HG03378 (cell line): ENCODE measurements around the gene GNG12.

Experiments used
- ATAC-seq: cut with Tn5 transposase; IDR thresholded peaks from one replicate; pipeline ENCODE4 v1.9.1; 2021; ENCODE audit warnings: mild to moderate bottlenecking, moderate library complexity; ENCODE audit not compliant: unreplicated experiment

Gene GNG12

GRCh38 chr1:67832737-67833601 is at the start of gene GNG12:
GNG12 (minus strand) TSS chr1:67833467; CDS start chr1:67707686, 125,781 bp downstream.
- no peak for ATAC-seq

- no peak for ATAC-seq
Measured at GRCh38 chr1:67882196-67882958, 49.1 kb upstream of the GNG12 start.

GRCh38 chr1:67880056-67880601 is 46.9 kb upstream of the GNG12 start:
- ATAC-seq, result no peak

- ATAC-seq, result no peak
Measured at GRCh38 chr1:67879485-67879884, 46.2 kb upstream of the GNG12 start.

GRCh38 chr1:67874501-67875111 is 41.3 kb upstream of the GNG12 start:
- no peak for ATAC-seq

- ATAC-seq, result no peak
Measured at GRCh38 chr1:67869233-67869632, 36.0 kb upstream of the GNG12 start.

GRCh38 chr1:67863637-67864036 is 30.4 kb upstream of the GNG12 start:
- ATAC-seq, result no peak

- ATAC-seq, result no peak
Measured at GRCh38 chr1:67862685-67863084, 29.4 kb upstream of the GNG12 start.

- no peak for ATAC-seq
Measured at GRCh38 chr1:67861856-67862516, 28.7 kb upstream of the GNG12 start.

- no peak for ATAC-seq
Measured at GRCh38 chr1:67860776-67861175, 27.5 kb upstream of the GNG12 start.

- ATAC-seq, result no peak
Measured at GRCh38 chr1:67856921-67857320, 23.7 kb upstream of the GNG12 start.

GRCh38 chr1:67855961-67856360 is 22.7 kb upstream of the GNG12 start:
- no peak for ATAC-seq

GRCh38 chr1:67855444-67855843 is 22.2 kb upstream of the GNG12 start:
- ATAC-seq, result no peak

GRCh38 chr1:67853704-67854103 is 20.4 kb upstream of the GNG12 start:
- ATAC-seq, result no peak

GRCh38 chr1:67851800-67852199 is 18.5 kb upstream of the GNG12 start:
- no peak for ATAC-seq

- ATAC-seq, result no peak
Measured at GRCh38 chr1:67850611-67851075, 17.4 kb upstream of the GNG12 start.

- no peak for ATAC-seq
Measured at GRCh38 chr1:67850151-67850551, 16.9 kb upstream of the GNG12 start.

GRCh38 chr1:67847466-67847865 is 14.2 kb upstream of the GNG12 start:
- no peak for ATAC-seq

GRCh38 chr1:67846538-67846937 is 13.3 kb upstream of the GNG12 start:
- no peak for ATAC-seq

- no peak for ATAC-seq
Measured at GRCh38 chr1:67844988-67845387, 11.7 kb upstream of the GNG12 start.

GRCh38 chr1:67843746-67844145 is 10.5 kb upstream of the GNG12 start:
- ATAC-seq, result no peak
